A549 (cell line): Measurements from ENCODE around the gene PARG.

ENCODE experiments used
- EP300 ChIP-seq, 2 experiments: fragments of >200 bp; sonication (Bioruptor Twin); formaldehyde crosslinking; IDR thresholded peaks; 2 replicates in 1 of 2; 3 replicates in 1 of 2; pipeline ENCODE4 v1.6.1; 2016 to 2017
- HDAC2 ChIP-seq: fragments of 200-600 bp; sonication (generic); IDR thresholded peaks from 2 replicates; pipeline ENCODE4 v1.6.1; 2016
- POLR2A ChIP-seq: IDR thresholded peaks from 2 replicates; pipeline ENCODE4 v1.6.1; 2012; ENCODE audit warnings: mild to moderate bottlenecking, low read length
- TF ChIP-seq, protein P1 (sequence below): fragments of >200 bp; sonication (Bioruptor Twin); formaldehyde crosslinking; IDR thresholded peaks from 3 replicates; pipeline ENCODE4 v1.5.1; 2016
- TF ChIP-seq, protein P2 (sequence below): IDR thresholded peaks from 2 replicates; pipeline ENCODE4 v1.6.1; 2012

DNA sequence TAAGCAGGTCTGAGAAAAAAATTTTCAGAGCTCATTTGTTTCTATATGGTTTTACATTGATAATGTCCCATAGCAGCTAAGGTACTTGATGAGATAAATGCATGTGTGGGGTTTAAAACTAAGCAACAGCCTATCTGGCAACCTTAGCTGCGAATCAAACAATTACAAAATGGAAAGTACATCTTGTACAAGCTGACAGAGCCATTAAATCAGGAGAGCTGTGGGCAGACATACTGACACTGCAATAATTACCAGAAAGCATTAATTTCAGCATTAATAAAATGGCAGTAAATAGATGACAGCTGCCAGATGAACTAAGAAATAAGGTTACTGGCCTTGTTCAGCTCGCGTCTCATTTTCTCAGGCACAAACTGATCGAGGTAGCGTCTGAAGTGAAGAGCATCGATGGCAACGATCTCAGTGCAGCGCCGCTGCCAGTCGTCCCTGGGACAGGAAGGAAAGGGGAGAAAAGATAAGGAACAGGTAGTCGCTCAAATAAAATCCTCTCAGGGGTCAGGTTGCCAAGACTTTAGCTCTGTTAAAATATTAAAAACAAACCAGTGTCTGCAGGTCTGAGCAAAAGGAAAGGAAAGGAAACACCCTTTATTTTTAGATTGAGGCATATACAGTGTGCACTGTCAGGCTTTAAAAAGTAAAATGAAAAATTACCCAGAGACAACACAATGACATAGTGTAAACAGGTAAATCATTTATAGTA, 100.1 kb downstream of the PARG start:
- TF ChIP-seq, protein P1, sequence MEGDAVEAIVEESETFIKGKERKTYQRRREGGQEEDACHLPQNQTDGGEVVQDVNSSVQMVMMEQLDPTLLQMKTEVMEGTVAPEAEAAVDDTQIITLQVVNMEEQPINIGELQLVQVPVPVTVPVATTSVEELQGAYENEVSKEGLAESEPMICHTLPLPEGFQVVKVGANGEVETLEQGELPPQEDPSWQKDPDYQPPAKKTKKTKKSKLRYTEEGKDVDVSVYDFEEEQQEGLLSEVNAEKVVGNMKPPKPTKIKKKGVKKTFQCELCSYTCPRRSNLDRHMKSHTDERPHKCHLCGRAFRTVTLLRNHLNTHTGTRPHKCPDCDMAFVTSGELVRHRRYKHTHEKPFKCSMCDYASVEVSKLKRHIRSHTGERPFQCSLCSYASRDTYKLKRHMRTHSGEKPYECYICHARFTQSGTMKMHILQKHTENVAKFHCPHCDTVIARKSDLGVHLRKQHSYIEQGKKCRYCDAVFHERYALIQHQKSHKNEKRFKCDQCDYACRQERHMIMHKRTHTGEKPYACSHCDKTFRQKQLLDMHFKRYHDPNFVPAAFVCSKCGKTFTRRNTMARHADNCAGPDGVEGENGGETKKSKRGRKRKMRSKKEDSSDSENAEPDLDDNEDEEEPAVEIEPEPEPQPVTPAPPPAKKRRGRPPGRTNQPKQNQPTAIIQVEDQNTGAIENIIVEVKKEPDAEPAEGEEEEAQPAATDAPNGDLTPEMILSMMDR: no peak
- TF ChIP-seq HDAC2 (no peak), POLR2A (no peak), EP300 (IDR thresholded peaks at IDR 0.05) (no peak)
- TF ChIP-seq, protein P2, sequence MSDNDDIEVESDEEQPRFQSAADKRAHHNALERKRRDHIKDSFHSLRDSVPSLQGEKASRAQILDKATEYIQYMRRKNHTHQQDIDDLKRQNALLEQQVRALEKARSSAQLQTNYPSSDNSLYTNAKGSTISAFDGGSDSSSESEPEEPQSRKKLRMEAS: no peak
